Lower lobe of right lung (tissue), 2 donors: ENCODE measurements around the gene DPY19L1. TPM values are rescaled to one million over a fixed set of nuclear protein-coding genes. Genes with fewer than 3 reads are reported as not detected.

Experiments used
- ATAC-seq, 2 donors: fragments of 200-7000 bp; cut with Tn5 transposase; one replicate each; pipeline ENCODE4 v1.9.1; 2020 to 2022; ENCODE audit warnings: mild to moderate bottlenecking in 2 of 2, moderate library complexity in 2 of 2
- DNase-seq: peaks from one replicate; pipeline ENCODE4 v3.0.0-alpha.2; 2020
- H3K27ac ChIP-seq: fragments of 200-600 bp; one replicate; pipeline ENCODE4 v1.8.0; 2022
- H3K27me3 ChIP-seq: fragments of 200-600 bp; one replicate; pipeline ENCODE4 v1.8.0; 2022; ENCODE audit warnings: low read depth
- H3K36me3 ChIP-seq: fragments of 200-600 bp; one replicate; pipeline ENCODE4 v1.8.0; 2022; ENCODE audit warnings: mild to moderate bottlenecking
- H3K4me1 ChIP-seq: fragments of 200-600 bp; one replicate; pipeline ENCODE4 v1.8.0; 2022
- H3K4me3 ChIP-seq: fragments of 200-600 bp; one replicate; pipeline ENCODE4 v1.8.0; 2022; ENCODE audit warnings: mild to moderate bottlenecking
- H3K9me3 ChIP-seq: fragments of 200-600 bp; one replicate; pipeline ENCODE4 v1.8.0; 2022
- intact Hi-C: fragments of 100-400 bp; cut with DNase I; formaldehyde crosslinking; loops from one replicate; pipeline ENCODE4 v1.11.0; 2022
- total RNA-seq: library from RNA; stranded (reverse); fragmentation: NEBNext Ultra II Directional; extraction: Animal tissue kit (Norgen Biotek cat#: 25700); gene quantifications from one replicate; pipeline ENCODE4 v1.2.1, GENCODE V29; 2021
- TF ChIP-seq, protein P1 (sequence below): fragments of 200-600 bp; IDR thresholded peaks from one replicate; pipeline ENCODE4 v1.8.0; 2022; ENCODE audit warnings: antibody characterized with exemption, mild to moderate bottlenecking
- donor health status: DM: no; HTN: yes; CAD: no; lungs with severe emphysema.

DPY19L1 gene
- total RNA-seq, 1 donor from 2014 or later: 38.4 TPM

DNA sequence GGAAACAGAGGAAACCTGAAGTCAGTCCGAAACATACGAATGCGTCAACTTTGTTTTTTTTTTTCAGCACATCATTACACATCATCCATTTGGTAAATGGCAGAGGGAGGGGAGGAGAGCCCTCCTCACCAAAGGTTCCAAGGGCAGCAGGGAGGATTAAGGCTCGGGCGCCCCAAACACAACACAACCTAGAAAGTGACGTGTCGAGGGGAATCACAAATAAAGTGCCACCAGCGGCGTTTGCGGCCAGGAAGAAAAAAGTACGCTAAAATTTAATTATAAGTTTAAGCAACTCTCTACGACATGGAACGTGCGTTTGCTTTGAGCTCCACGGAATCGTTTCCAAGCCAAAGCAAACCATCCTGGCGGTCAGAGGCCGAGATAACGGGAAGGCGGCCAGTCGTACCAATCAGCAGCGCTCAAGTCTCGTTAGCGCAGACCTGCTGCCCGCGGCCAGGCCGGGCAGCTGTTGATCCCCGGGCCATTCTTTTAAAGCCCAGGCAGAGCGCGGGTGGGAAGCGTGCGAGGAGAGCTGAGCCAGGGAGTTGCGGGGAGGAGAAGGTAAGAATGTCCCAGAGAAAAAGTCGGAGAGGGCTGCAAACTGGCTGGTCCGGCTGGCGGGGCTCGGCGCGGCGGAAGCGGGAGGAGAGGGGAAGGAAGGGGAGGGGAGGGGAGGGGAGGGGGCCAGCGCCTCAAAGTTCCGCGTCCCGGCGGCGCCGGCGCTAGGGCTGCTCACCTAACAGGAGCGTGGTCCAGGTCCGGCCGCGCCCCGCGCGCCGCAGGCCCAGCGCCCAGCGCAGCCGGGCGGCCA, 719 bp downstream of the DPY19L1 start:
- intact Hi-C loops: no loop called here
- H3K9me3 ChIP-seq: no peaks in the 10 kb centered on the region
- H3K27me3 ChIP-seq: no peaks in the 10 kb centered on the region
- peak; percentile 76 for DNase-seq
- peak overlapping the region; percentile 76 for H3K4me3 ChIP-seq
- peaks cover 25% of the 10 kb centered on the region for H3K4me1 ChIP-seq
- no peaks in the 10 kb centered on the region for H3K36me3 ChIP-seq
- peak; percentile 5 to 54 for ATAC-seq
- TF ChIP-seq, protein P1, sequence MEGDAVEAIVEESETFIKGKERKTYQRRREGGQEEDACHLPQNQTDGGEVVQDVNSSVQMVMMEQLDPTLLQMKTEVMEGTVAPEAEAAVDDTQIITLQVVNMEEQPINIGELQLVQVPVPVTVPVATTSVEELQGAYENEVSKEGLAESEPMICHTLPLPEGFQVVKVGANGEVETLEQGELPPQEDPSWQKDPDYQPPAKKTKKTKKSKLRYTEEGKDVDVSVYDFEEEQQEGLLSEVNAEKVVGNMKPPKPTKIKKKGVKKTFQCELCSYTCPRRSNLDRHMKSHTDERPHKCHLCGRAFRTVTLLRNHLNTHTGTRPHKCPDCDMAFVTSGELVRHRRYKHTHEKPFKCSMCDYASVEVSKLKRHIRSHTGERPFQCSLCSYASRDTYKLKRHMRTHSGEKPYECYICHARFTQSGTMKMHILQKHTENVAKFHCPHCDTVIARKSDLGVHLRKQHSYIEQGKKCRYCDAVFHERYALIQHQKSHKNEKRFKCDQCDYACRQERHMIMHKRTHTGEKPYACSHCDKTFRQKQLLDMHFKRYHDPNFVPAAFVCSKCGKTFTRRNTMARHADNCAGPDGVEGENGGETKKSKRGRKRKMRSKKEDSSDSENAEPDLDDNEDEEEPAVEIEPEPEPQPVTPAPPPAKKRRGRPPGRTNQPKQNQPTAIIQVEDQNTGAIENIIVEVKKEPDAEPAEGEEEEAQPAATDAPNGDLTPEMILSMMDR: no peak
- H3K27ac ChIP-seq: peak overlapping the region; percentile 90

DNA sequence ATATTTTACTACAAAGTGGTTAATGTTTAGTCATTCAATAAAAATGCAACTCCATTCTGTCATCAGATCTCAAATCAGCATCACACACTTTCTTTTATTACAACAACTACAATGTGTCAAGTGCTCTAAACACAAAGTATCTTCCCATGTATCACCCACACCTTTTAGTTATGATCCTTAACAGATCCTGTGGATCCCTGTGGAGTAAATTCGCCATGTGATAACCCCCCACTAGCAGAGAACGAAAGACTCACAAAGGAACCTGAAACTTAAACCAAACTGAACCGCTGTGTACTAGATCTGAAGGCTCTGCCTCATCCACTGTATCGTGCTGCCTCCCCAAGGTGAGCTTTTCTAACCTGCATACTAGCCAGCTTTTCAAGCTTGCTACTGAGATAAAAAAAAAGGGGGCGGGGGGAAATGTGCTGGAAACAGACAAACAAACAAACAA, 1.7 kb downstream of the DPY19L1 start:
- Histone ChIP-seq H3K4me3 (peak overlapping the region; percentile 76), H3K9me3 (no peaks in the 10 kb centered on the region), H3K36me3 (no peaks in the 10 kb centered on the region), H3K27ac (peak overlapping the region; percentile 90), H3K27me3 (no peaks in the 10 kb centered on the region), H3K4me1 (peaks cover 25% of the 10 kb centered on the region)
- ATAC-seq (peak in 1 of 2 donors; percentile 43), DNase-seq (no peak)
- intact Hi-C loops: no loop called here
- TF ChIP-seq, protein P1: no peak

DNA sequence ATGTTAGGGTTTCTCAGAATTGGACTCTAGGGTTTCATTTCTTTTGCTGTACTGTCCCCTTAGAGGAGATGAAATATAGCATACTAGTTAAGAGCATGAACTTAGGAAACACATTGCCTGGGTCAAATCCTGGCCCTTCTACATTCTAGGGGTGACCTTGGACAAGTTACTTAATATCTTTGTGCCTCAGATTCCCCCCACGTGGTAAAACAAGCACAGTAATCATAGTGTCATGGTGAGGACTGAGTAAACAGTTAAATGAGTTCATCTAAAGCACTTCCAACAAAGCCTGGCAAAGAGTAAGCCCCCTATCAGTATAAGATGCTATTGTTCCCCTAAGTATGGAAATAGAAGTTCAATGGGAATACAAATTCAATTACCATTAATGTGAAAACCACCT, 5.1 kb downstream of the DPY19L1 start:
- H3K27me3 ChIP-seq: no peaks in the 10 kb centered on the region
- no peak overlapping the region for H3K27ac ChIP-seq
- DNase-seq: no peak
- peaks cover 17% of the 10 kb centered on the region for H3K4me1 ChIP-seq
- intact Hi-C loops: no loop called here
- H3K4me3 ChIP-seq: no peak overlapping the region
- TF ChIP-seq, protein P1: no peak
- no peaks in the 10 kb centered on the region for H3K36me3 ChIP-seq
- no peaks in the 10 kb centered on the region for H3K9me3 ChIP-seq
- no peak for ATAC-seq

DNA sequence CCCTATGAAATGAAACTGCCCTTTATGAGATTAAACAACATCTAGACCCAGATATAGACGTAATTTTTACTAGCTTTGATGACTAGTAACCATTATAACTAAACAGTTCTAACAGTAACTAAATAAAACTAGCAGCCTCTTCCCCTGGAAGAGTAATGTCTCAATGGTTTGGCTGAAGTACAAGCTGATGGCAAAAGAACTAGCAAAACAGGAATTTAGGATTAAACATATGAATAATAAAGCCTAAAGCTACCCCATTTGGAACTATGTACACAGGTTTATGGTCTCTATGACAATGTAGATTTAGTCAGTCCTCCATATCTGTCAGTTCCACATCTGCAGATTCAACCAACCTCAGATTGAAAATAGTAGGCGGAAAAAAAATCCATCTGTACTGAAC, 6.4 kb downstream of the DPY19L1 start:
- H3K4me1 ChIP-seq: peaks cover 12% of the 10 kb centered on the region
- ATAC-seq (no peak), DNase-seq (no peak)
- no peaks in the 10 kb centered on the region for H3K27me3 ChIP-seq
- no peaks in the 10 kb centered on the region for H3K36me3 ChIP-seq
- intact Hi-C loops: no loop called here
- no peak overlapping the region for H3K4me3 ChIP-seq
- TF ChIP-seq, protein P1: no peak
- no peaks in the 10 kb centered on the region for H3K9me3 ChIP-seq
- H3K27ac ChIP-seq: no peak overlapping the region

DNA sequence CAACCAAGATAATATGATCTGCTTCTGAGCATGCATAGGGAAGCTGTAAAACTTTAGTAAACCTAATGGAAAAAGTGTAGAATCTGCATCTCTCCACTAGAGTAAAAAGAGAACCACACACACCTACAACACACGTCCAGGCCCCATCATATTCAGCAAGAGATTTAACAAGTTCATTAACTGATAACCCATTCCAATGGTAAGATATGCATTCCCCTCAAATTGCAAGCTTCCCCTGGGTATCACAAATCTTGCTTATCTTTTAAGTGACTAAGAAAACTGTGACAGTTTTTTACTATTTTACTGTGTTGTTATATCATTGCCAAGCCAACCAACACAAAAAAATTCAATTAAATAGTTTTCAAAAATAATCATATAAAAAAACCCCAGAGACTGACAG, 8.0 kb downstream of the DPY19L1 start:
- TF ChIP-seq, protein P1: no peak
- Histone ChIP-seq H3K27me3 (no peaks in the 10 kb centered on the region), H3K4me3 (no peak overlapping the region), H3K4me1 (no peaks in the 10 kb centered on the region), H3K27ac (no peak overlapping the region), H3K36me3 (no peaks in the 10 kb centered on the region), H3K9me3 (no peaks in the 10 kb centered on the region)
- DNase-seq (no peak), ATAC-seq (no peak)
- intact Hi-C loops: no loop called here
